Heart right ventricle (tissue), 16 donors: ENCODE results near the gene CREG1. TPM values are rescaled to one million over a fixed set of nuclear protein-coding genes. Genes with fewer than 3 reads are reported as not detected.

Source experiments
- ATAC-seq, 8 donors: fragments of 200-7000 bp; cut with Tn5 transposase; one replicate each; pipeline ENCODE4 v1.9.1; 2020; ENCODE audit warnings: mild to moderate bottlenecking in 8 of 8, moderate library complexity in 8 of 8, moderate number of reproducible peaks in 1 of 8
- DNase-seq, 2 donors: peaks; one replicate each; pipeline ENCODE4 v3.0.0-alpha.2; 2020
- H3K27ac ChIP-seq, 10 donors: fragments of 200-600 bp; sonication (generic) in 2 of 10; one replicate each; pipeline versions ENCODE4 v1.5.0 to v1.8.0; 2020 to 2022; ENCODE audit warnings: mild to moderate bottlenecking in 3 of 10
- H3K27me3 ChIP-seq, 7 donors: fragments of 200-600 bp; one replicate each; pipeline ENCODE4 v1.8.0; 2021 to 2022; ENCODE audit warnings: mild to moderate bottlenecking in 2 of 7
- H3K36me3 ChIP-seq, 9 donors: fragments of 200-600 bp; sonication (generic) in 1 of 9; one replicate each; pipeline versions ENCODE4 v1.5.0 to v1.8.0; 2020 to 2022; ENCODE audit warnings: mild to moderate bottlenecking in 2 of 9
- H3K4me1 ChIP-seq, 9 donors: fragments of 200-600 bp; sonication (generic) in 1 of 9; one replicate each; pipeline versions ENCODE4 v1.5.0 to v1.8.0; 2020 to 2022; ENCODE audit warnings: mild to moderate bottlenecking in 4 of 9
- H3K4me3 ChIP-seq, 10 donors: fragments of 200-600 bp; sonication (generic) in 2 of 10; one replicate each; pipeline versions ENCODE4 v1.5.0 to v1.8.0; 2020 to 2022; ENCODE audit warnings: mild to moderate bottlenecking in 7 of 10, moderate library complexity in 2 of 10
- H3K9me3 ChIP-seq, 11 donors: fragments of 200-600 bp in 10 of 11; sonication (generic) in 2 of 11; one replicate each; pipeline versions ENCODE4 v1.5.0 to v1.8.0; 2013 to 2022; ENCODE audit warnings: mild to moderate bottlenecking in 2 of 11, control low read depth in 1 of 11, moderate library complexity in 1 of 11
- CTCF ChIP-seq, 9 donors: fragments of 200-600 bp; sonication (generic) in 2 of 9; IDR thresholded peaks; one replicate each; pipeline versions ENCODE4 v1.5.0 to v1.8.0; 2021 to 2022; ENCODE audit warnings: antibody characterized with exemption in 9 of 9, mild to moderate bottlenecking in 5 of 9, moderate library complexity in 1 of 9
- WGBS, 2 donors: extraction: QIAGEN DNeasy Blood & Tissue Kit; methylation state at CpG; one replicate each; pipeline ENCODE4 v1.1.7; 2013; ENCODE audit warnings: inconsistent platforms in 1 of 2; 5-methylcytosine and 5-hydroxymethylcytosine counted together
- intact Hi-C, 10 donors: fragments of 100-400 bp; cut with DNase I; formaldehyde crosslinking; loops; one replicate each; pipeline versions ENCODE4 v1.11.1 to v1.14.2; 2022
- polyA plus RNA-seq, 2 donors: library from polyadenylated mRNA; stranded (reverse); fragments of 200-250 nt; gene quantifications; one replicate each; pipeline ENCODE4 v1.2.3, GENCODE V29; 2013
- total RNA-seq, 10 donors: library from RNA; stranded (reverse); fragmentation: NEBNext Ultra II Directional in 3 of 10; extraction: Animal tissue kit (Norgen Biotek cat#: 25700) in 3 of 10; gene quantifications; one replicate each; pipeline versions ENCODE4 v1.2.1 to v1.2.4, GENCODE V29; 2021 to 2023
- donor health status: Arrhythmogenic right ventricular cardiomyopathy.
- donor health status: ischemic (EF 13 %, LVEDD 7.1; RV severe dilation, severe dysfunction).
- donor health status: healthy with polysubstance abuse.
- donor health status: DM: no; HTN: yes; CAD: no.
- donor health status: DM: no; HTN: no; CAD: no.
- donor health status: ischemic (EF 25% LVEDD 6.9; RV normal size, moderate dysfunction).
- donor health status: ischemic (EF 25% LVEDD 5.7; RV mildly dilated, moderate dysfunction).
- donor health status: healthy.
- donor health status: DM: yes; HTN: yes; CAD: no.
- donor health status: Ischemic cardiomyopathy.
- donor health status: ischemic (EF 35%, LVEDD 5.7; RV mildly dilated, moderate dysfunction).
- donor health status: nonischemic (EF 11% LVEDD 7.7; RV severe dilation, severe dysfunction).
- donor health status: DM: yes; HTN: yes; CAD: no.
- donor health status: PGD.
- donor health status: ischemic (EF 29% LVEDD 5.4; RV normal size, mild dysfunction).
- donor health status: nonischemic (EF 23%, LVEDD 6.1; RV moderate dilation, normal function).

The CREG1 gene
- total and polyA plus RNA-seq, 12 donors = 30.5 to 113 (median 70.2) TPM

GRCh38 chr1:167503626-167504466, 49.7 kb downstream of the CREG1 start:
- intact Hi-C loops = no loop called here
- Histone ChIP-seq H3K27me3 (peaks cover 0 to 33% (median 11%) of the 10 kb centered on the region in 7 donors), H3K4me1 (no peaks in the 10 kb centered on the region), H3K4me3 (no peak overlapping the region), H3K9me3 (no peaks in the 10 kb centered on the region), H3K36me3 (no peaks in the 10 kb centered on the region), H3K27ac (no peak overlapping the region)
- TF ChIP-seq CTCF (IDR thresholded peaks at IDR 0.05) = no peak
- ATAC-seq (no peak), DNase-seq (no peak)
- 63 to 72% methylated on average over 14 of the region's 14 CpGs for WGBS, 2 donors

GRCh38 chr1:167502719-167503462, 50.7 kb downstream of the CREG1 start:
- WGBS, 2 donors = 40 to 49% methylated on average over 4 of the region's 4 CpGs
- no peak overlapping the region for H3K4me3 ChIP-seq
- H3K4me1 ChIP-seq = no peaks in the 10 kb centered on the region
- no peak for ATAC-seq
- DNase-seq = no peak
- TF ChIP-seq CTCF (IDR thresholded peaks at IDR 0.05) = no peak
- intact Hi-C loops = no loop called here
- H3K27ac ChIP-seq = no peak overlapping the region
- H3K27me3 ChIP-seq = peaks cover 0 to 34% (median 11%) of the 10 kb centered on the region in 7 donors
- H3K36me3 ChIP-seq = no peaks in the 10 kb centered on the region
- H3K9me3 ChIP-seq = no peaks in the 10 kb centered on the region

DNA sequence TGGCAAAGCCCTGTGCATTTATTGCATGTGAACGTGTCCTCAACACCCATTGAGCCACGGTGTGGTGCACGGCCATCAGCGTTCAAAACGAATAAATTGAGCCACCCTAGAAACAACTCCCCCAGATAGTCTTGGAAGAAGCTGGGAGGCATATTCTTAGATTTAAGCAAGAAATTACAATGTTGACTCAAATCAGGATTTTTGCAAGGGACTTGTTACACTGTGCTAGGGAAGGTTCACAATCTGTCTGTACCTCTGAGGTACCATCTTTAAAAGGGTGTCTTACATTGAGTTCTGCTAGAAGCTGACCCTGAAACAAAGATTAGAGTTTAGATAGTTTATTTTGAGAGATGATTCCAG, 51.4 kb downstream of the CREG1 start:
- no peak for ATAC-seq
- Histone ChIP-seq H3K27ac (no peak overlapping the region), H3K36me3 (no peaks in the 10 kb centered on the region), H3K4me3 (no peak overlapping the region), H3K9me3 (no peaks in the 10 kb centered on the region), H3K4me1 (no peaks in the 10 kb centered on the region), H3K27me3 (peaks cover 0 to 33% (median 11%) of the 10 kb centered on the region in 7 donors)
- no peak for DNase-seq
- no peak for TF ChIP-seq CTCF (IDR thresholded peaks at IDR 0.05)
- WGBS, 2 donors = 68 to 74% methylated on average over 5 of the region's 5 CpGs
- intact Hi-C loops = no loop called here

GRCh38 chr1:167501515-167502191, 51.9 kb downstream of the CREG1 start:
- 49 to 51% methylated on average over 10 of the region's 10 CpGs for WGBS, 2 donors
- ATAC-seq (no peak), DNase-seq (no peak)
- Histone ChIP-seq H3K9me3 (no peaks in the 10 kb centered on the region), H3K4me3 (no peak overlapping the region), H3K27me3 (peaks cover 0 to 29% (median 11%) of the 10 kb centered on the region in 7 donors), H3K27ac (no peak overlapping the region), H3K36me3 (no peaks in the 10 kb centered on the region), H3K4me1 (no peaks in the 10 kb centered on the region)
- intact Hi-C loops = no loop called here
- TF ChIP-seq CTCF (IDR thresholded peaks at IDR 0.05) = no peak
